Pancreas (tissue), 10 donors: ENCODE measurements around the gene THEM5. TPM values are rescaled to one million over a fixed set of nuclear protein-coding genes. Genes with fewer than 3 reads are reported as not detected.

Source experiments
- ATAC-seq, 4 donors: fragments of 200-7000 bp; cut with Tn5 transposase; one replicate each; pipeline versions ENCODE4 v1.8.0 to v1.9.1; 2020; ENCODE audit warnings: mild to moderate bottlenecking in 4 of 4, moderate library complexity in 4 of 4
- DNase-seq, 6 donors: peaks; one replicate each; pipeline ENCODE4 v3.0.0-alpha.2; 2020
- FAIRE-seq: peaks from 2 replicates; lab custom pipeline; 2012; peaks lifted over from hg19 to GRCh38; lab: Jason Lieb, UNC
- H3K27ac ChIP-seq, 4 donors: fragments of 200-600 bp; sonication (generic); 1 replicate in 3 of 4; 2 replicates in 1 of 4; pipeline versions ENCODE4 v1.5.0 to v1.8.0; 2020
- H3K27me3 ChIP-seq, 4 donors: fragments of 200-600 bp; one replicate each; pipeline ENCODE4 v1.8.0; 2021
- H3K36me3 ChIP-seq, 3 donors: fragments of 200-600 bp; sonication (generic) in 1 of 3; one replicate each; pipeline versions ENCODE4 v1.5.0 to v1.8.0; 2020 to 2021
- H3K4me1 ChIP-seq, 3 donors: fragments of 200-600 bp; one replicate each; pipeline ENCODE4 v1.8.0; 2021
- H3K4me3 ChIP-seq, 4 donors: fragments of 200-600 bp; sonication (generic) in 2 of 4; one replicate each; pipeline versions ENCODE4 v1.5.0 to v1.8.0; 2020 to 2021
- H3K9me3 ChIP-seq, 4 donors: fragments of 200-600 bp; one replicate each; pipeline ENCODE4 v1.8.0; 2021
- WGBS, 2 donors: extraction: QIAGEN DNeasy Blood & Tissue Kit; methylation state at CpG; one replicate each; pipeline ENCODE4 v1.1.7; 2013; 5-methylcytosine and 5-hydroxymethylcytosine counted together
- intact Hi-C, 3 donors: fragments of 100-400 bp; cut with DNase I; formaldehyde crosslinking; loops; one replicate each; pipeline versions ENCODE4 v1.11.1 to v1.14.2; 2022
- polyA plus RNA-seq, 2 donors: library from polyadenylated mRNA; stranded (reverse); fragments of 200-250 nt; gene quantifications; one replicate each; pipeline ENCODE4 v1.2.3, GENCODE V29; 2013
- total RNA-seq, 6 donors: library from RNA; stranded (reverse); fragmentation: NEBNext Ultra II Directional in 4 of 6; extraction: Animal tissue kit (Norgen Biotek cat#: 25700) in 4 of 6; gene quantifications; one replicate each; pipeline versions ENCODE4 v1.2.1 to v1.2.4, GENCODE V29; 2021 to 2023
- TF ChIP-seq, protein P1 (sequence below), 4 donors: fragments of 200-600 bp; sonication (generic) in 3 of 4; IDR thresholded peaks; one replicate each; pipeline versions ENCODE4 v1.5.0 to v1.8.0; 2021; ENCODE audit warnings: antibody characterized with exemption in 4 of 4
- donor health status: healthy with polysubstance abuse.
- donor health status: DM: no; HTN: no; CAD: no; lungs with moderate emphysema.
- donor health status: DM: no; HTN: no; CAD: no.
- donor health status: control.
- donor health status: control.
- donor health status: Bipolar disorder and iron deficiency.
- donor health status: DM: yes; HTN: yes; CAD: no.
- donor health status: DM: no; HTN: no; CAD: no.
- donor health status: DM: no; HTN: no; CAD: no.
- donor health status: DM: yes; HTN: yes; CAD: no.

The THEM5 gene
- total and polyA plus RNA-seq, 8 donors: 0.17 TPM; not detected in 7

DNA sequence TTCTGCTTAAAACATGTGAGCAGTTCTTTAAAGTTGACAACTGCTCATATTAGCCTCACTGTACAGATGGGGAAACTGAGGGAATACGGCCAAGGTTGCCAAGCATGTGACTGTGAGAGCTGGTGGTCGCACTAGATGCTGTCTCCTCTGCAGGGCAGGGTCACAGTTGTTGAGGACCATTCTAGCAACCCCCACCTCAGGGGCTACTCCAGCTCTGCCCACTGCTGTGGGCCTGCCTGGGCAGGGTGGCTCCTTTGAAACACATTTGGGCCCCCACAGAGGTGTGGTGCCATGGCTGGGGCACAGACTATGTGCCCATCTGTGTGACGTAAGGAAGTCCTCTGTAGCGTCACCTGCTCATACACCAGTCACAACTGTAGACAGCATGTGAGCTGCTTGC, 779 bp downstream of the THEM5 start:
- Histone ChIP-seq H3K4me3 (no peak overlapping the region), H3K36me3 (no peaks in the 10 kb centered on the region), H3K9me3 (no peaks in the 10 kb centered on the region), H3K27ac (no peak overlapping the region), H3K27me3 (no peaks in the 10 kb centered on the region), H3K4me1 (no peaks in the 10 kb centered on the region)
- TF ChIP-seq, protein P1, sequence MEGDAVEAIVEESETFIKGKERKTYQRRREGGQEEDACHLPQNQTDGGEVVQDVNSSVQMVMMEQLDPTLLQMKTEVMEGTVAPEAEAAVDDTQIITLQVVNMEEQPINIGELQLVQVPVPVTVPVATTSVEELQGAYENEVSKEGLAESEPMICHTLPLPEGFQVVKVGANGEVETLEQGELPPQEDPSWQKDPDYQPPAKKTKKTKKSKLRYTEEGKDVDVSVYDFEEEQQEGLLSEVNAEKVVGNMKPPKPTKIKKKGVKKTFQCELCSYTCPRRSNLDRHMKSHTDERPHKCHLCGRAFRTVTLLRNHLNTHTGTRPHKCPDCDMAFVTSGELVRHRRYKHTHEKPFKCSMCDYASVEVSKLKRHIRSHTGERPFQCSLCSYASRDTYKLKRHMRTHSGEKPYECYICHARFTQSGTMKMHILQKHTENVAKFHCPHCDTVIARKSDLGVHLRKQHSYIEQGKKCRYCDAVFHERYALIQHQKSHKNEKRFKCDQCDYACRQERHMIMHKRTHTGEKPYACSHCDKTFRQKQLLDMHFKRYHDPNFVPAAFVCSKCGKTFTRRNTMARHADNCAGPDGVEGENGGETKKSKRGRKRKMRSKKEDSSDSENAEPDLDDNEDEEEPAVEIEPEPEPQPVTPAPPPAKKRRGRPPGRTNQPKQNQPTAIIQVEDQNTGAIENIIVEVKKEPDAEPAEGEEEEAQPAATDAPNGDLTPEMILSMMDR (IDR thresholded peaks at IDR 0.05): no peak
- no peak for ATAC-seq
- DNase-seq: no peak
- no peak for FAIRE-seq
- WGBS, 2 donors: 82 to 90% methylated on average over 4 of the region's 4 CpGs
- intact Hi-C loops: no loop called here

DNA sequence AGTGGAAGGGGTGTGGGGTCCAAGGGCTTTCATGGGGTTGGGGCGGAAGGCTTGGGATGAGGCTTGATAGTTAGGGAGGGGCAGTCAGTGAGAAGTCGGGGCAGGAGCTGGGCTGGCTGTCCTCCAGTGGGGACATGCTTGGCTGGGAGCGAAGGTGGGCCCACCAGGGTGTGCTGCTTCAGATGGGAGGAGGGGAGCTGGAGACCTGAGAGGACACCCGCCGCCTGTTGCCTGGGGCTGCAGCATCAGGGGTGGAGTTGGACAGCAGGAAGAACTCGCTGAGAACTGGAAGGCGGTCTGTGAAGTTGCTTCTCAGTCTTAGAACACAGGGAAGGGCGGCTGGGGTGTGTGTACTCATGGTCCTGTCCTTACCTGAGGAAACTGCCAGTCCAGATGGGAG, 1.6 kb downstream of the THEM5 start:
- no peaks in the 10 kb centered on the region for H3K36me3 ChIP-seq
- no peaks in the 10 kb centered on the region for H3K9me3 ChIP-seq
- H3K4me1 ChIP-seq: no peaks in the 10 kb centered on the region
- FAIRE-seq: no peak
- no peak for ATAC-seq
- 66 to 71% methylated on average over 8 of the region's 8 CpGs for WGBS, 2 donors
- no peak for DNase-seq
- H3K27ac ChIP-seq: no peak overlapping the region
- TF ChIP-seq, protein P1 (IDR thresholded peaks at IDR 0.05): no peak
- intact Hi-C loops: no loop called here
- no peaks in the 10 kb centered on the region for H3K27me3 ChIP-seq
- H3K4me3 ChIP-seq: no peak overlapping the region

DNA sequence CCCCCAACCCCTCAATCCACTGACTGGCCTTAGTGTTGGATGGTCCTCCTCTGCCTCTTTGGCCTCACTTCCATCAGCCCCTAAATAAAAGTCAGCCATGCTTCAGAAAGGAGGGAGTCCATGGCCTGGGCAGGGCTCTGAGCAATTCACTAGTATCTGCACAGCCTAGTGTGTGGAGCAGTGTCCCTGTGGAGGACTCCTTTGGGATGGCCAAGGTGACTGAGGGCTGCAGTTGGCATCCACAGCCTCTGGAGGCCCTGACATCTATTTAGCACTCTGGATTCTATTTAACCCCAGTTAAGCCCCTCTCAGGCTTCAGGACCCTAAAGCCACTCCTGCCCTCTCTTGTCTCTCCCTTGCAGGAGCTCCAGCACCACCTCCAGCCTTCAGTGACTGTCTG, 3.6 kb downstream of the THEM5 start:
- Histone ChIP-seq H3K27me3 (no peaks in the 10 kb centered on the region), H3K36me3 (no peaks in the 10 kb centered on the region), H3K4me3 (no peak overlapping the region), H3K27ac (no peak overlapping the region), H3K9me3 (no peaks in the 10 kb centered on the region), H3K4me1 (peaks cover 0 to 5% (median 0%) of the 10 kb centered on the region in 3 donors)
- TF ChIP-seq, protein P1 (IDR thresholded peaks at IDR 0.05): no peak
- no peak for ATAC-seq
- no peak for DNase-seq
- no peak for FAIRE-seq
- intact Hi-C loops: no loop called here

DNA sequence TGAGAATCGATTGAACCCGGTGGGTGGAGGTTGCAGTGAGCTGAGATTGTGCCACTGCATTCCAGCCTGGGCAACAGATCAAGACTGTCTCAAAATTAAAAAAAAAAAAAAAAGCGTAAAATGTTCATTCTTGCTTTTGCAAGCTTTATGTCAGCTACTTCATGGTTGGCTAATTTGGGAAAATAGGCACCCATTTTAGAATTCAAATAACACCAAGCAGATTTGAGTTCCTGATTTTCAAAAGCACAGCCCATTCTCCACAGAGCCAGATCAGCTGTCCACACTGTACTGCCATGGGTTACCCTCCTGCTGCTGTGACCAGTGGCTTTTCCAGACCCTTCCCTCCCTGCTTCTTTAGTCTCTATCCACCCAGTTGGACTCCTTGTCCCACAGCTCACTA, 4.4 kb downstream of the THEM5 start:
- no peak overlapping the region for H3K27ac ChIP-seq
- 52 to 58% methylated on average over 3 of the region's 3 CpGs for WGBS, 2 donors
- DNase-seq (no peak), ATAC-seq (no peak), FAIRE-seq (no peak)
- H3K27me3 ChIP-seq: no peaks in the 10 kb centered on the region
- H3K36me3 ChIP-seq: no peaks in the 10 kb centered on the region
- H3K4me3 ChIP-seq: no peak overlapping the region
- TF ChIP-seq, protein P1 (IDR thresholded peaks at IDR 0.05): no peak
- no peaks in the 10 kb centered on the region for H3K9me3 ChIP-seq
- H3K4me1 ChIP-seq: peaks cover 0 to 5% (median 0%) of the 10 kb centered on the region in 3 donors
- intact Hi-C loops: no loop called here

DNA sequence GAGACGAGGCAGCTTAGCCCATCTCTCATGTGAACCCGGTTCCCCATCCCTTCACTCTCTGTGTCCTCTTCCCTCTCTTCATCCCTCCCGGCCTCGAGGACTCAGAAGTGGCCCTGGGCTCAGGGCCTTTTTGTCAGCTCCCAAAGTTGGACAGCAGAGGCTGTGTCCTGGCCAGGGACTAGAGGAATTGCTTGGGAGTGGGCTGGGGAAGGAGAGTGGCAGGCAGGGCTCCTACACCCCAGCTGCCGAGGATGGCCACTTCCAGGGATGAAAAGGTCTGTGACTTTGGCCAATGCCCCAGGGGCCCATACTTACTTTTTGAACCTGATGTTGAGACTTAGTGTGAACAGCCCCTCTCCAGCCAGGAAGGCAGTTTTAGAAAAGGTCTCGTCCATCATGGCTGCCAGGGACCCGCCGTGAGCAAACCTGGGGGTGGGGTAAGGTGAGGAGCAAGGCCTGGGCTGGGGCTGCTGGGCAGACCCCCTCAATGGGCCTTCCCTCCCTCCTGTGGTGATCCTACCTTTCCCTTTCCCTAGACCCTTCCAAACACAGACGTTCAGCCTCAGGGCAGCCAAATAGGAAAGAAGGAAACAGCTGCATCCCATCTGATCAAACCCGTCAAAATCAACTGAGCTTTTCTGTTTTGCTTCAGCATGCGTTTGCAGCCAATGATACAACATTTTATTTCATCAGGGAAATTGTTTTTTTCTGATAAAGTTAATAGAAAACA, 5.5 kb downstream of the THEM5 start:
- intact Hi-C loops: no loop called here
- no peak overlapping the region for H3K4me3 ChIP-seq
- 65 to 74% methylated on average over 11 of the region's 11 CpGs for WGBS, 2 donors
- peaks cover 0 to 5% (median 0%) of the 10 kb centered on the region in 3 donors for H3K4me1 ChIP-seq
- FAIRE-seq: no peak
- no peaks in the 10 kb centered on the region for H3K36me3 ChIP-seq
- TF ChIP-seq, protein P1 (IDR thresholded peaks at IDR 0.05): no peak
- H3K9me3 ChIP-seq: no peaks in the 10 kb centered on the region
- no peak for DNase-seq
- ATAC-seq: no peak
- H3K27me3 ChIP-seq: no peaks in the 10 kb centered on the region
- no peak overlapping the region for H3K27ac ChIP-seq
